ENCODE results near the gene GTF2A2.

The GTF2A2 gene

GRCh38 chr15:59605994-59606393 lies 51.3 kb downstream of the GTF2A2 start:
- DNase-seq (ENCODE audit: low spot score) = no peak

DNA sequence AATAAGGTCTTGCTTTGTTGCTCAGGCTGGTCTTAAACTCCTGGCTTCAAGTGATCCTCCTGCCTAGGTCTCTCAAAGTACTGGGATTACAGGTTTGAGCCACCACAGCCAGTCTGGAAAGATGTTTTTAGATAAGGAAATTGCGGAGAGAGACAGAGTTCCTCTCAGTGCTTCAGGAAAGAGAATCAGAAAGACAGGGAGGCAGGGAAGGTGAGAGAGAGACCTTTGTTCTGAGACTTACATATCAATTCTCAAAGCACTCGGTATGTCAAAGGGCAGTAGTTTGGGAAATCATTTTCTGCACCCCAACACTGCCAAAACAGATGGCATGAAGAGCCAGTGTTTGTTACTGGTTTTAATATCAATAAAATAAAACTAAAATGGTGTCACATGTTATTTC lies 58.9 kb downstream of the GTF2A2 start:
- no peak for DNase-seq (ENCODE audit: low spot score)

GRCh38 chr15:59596640-59597039 lies 60.7 kb downstream of the GTF2A2 start:
- DNase-seq (ENCODE audit: low spot score) = no peak

DNA sequence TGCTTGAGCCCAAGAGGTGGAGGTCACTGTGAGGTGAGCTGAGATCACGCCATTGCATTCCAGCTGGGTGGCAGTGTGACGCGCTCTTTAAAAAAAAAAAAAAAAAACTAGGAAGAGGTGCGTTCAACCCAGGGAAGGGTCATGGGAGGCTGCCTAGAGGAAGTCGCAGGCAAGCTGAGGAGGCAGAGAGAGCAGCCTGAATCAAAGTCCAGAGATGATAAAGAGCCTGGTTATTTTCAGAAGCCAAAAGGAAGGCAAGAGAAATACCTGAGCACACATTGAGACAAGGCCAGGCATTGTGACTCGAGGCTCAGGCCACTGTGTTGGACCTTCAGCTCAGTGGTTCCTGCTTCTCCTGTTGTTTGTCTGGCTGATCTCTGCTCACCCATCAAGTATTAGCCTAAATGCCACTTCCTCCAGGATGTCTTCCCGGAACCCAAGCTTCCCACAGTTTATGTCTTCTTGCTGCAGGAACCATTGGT lies 61.8 kb downstream of the GTF2A2 start:
- no peak for DNase-seq (ENCODE audit: low spot score)

DNA sequence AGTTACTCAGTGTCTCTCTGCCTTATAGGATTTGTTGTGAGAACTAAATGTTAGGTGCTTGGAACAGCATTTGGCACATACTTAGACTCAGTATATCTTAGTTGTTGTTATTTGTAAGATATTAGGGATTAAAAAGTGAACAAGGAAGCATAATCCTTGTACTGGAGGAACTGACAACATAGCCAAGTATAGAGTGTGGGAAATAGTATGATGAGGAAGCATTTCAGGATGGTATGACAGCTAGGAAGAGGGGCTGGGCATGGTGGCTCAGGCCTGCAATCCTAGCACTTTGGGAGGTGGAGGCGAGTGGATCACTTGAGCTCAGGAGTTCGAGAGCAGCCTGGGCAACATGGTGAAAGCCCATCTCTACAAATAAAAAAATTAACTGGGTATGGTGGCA lies 62.3 kb downstream of the GTF2A2 start:
- DNase-seq (ENCODE audit: low spot score) = no peak

DNA sequence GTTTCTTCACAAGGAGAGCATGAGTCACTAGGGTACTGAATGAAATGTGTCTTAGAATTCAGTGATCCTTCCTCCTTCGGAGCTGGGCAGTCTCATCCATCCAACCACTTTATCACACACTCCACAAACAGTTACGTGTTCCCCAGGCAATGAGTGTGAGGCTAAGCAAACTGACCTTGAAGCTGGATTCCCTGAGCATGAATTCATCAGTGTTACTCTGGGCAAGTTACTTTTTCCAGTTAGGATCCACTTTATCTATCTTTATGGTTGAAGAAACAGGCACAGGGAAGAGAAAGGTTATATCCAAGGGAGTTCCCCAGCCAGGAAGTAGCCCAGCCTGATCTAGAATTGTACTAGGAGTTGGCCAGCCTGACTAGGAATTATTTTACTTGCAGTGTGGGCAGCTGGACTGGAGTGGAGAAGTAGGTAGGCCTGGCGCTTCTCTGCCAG lies 62.8 kb downstream of the GTF2A2 start:
- peak; percentile 17 for DNase-seq (ENCODE audit: low spot score)

- no peak for DNase-seq (ENCODE audit: low spot score)
These were observed 66.0 kb downstream of the GTF2A2 start for GRCh38 chr15:59591356-59591755.

DNA sequence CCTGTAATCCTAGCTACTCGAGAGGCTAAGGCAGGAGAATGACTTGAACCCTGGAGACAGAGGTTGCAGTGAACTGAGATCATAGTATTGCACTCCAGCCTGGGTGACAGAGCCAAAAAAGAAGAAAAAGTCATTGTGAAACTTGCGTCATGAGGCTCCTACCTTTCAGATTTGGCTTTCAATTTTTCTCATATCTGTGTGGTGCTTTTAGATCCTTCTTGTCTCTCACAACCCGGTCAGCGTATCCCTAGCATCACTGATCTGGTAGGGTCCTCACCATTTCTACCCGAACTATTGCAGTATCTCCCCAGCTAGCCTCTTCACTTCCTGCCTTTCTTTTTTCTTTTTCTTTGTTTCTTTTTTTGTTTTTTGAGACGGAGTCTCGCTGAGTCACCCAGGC lies 67.3 kb downstream of the GTF2A2 start:
- no peak for DNase-seq (ENCODE audit: low spot score)

Measured in hepatic stellate cell (primary cell).